COLO829 (cell line): ENCODE results near the gene LRRC52.
A peak's percentile ranks its signal among the peaks of the same experiment; 100 is the strongest.

Source experiments
- DNase-seq: peaks from one replicate; pipeline ENCODE4 v3.0.0; 2012; ENCODE audit warnings: low spot score

LRRC52 gene

GRCh38 chr1:165537356-165538109 is 6.3 kb upstream of the LRRC52 start:
- no peak for DNase-seq

DNA sequence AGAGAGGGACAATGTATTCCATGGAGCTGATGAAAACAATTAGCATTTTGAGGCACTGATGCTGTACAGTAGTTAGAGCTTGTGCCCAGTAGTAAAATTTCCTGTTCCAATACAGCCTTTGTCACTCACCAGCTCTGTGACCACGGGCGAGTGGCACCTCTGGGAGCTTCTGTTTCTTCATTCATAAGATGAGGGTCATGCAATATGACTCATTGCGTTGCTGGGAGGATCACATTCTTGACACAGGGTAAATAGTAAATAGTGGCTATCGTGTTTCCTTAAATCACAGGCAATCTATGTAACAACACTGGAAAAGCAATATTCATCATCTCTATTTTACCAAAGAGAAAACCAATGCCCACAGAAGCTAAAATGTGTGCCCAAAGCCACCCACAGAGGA is 4.5 kb upstream of the LRRC52 start:
- DNase-seq: peak; percentile 86

- DNase-seq: peak; percentile 84
Observed at GRCh38 chr1:165539908-165540307, 3.9 kb upstream of the LRRC52 start.

GRCh38 chr1:165542015-165542631 is 1.7 kb upstream of the LRRC52 start:
- no peak for DNase-seq

- DNase-seq: no peak
Observed at GRCh38 chr1:165542647-165543046, 1.2 kb upstream of the LRRC52 start.

DNA sequence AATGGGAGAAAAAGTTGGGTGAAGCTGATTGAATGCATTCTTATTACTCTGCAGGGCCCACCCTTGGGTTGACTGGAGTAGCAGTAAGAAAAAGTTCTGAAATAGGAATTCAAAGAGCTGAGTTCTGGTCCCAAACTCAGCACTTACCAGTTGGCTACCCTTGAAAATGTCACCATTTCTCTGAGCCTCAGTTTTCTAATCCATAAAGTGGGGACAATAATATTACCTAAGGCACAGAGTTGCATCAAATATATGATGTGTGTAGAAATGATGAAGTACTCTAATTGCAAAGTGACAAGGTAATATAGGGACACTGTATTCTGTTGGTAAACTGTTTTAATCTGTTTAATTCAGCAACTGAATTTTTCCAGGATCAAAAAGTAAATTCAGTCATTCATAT is 1.2 kb downstream of the LRRC52 start:
- no peak for DNase-seq

DNA sequence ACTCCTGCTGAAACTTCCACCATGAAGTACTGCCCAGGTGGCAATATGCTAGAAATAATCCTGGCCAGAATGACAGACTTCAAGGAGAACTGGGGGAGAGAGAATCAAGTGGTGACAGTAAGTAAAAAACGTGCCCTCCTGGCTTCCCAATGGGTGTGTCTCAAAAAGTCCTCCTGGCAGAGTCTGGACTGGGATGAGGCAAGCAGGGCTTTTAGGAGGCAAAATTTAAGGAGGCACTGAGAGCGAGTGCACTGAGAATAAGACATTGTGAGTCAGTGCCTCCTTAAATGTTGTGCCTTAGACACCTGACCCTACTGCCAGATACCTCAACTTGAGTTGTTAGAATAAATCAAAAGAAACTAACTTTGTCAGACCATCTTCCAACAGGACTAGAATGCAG is 2.2 kb downstream of the LRRC52 start:
- DNase-seq: no peak

DNA sequence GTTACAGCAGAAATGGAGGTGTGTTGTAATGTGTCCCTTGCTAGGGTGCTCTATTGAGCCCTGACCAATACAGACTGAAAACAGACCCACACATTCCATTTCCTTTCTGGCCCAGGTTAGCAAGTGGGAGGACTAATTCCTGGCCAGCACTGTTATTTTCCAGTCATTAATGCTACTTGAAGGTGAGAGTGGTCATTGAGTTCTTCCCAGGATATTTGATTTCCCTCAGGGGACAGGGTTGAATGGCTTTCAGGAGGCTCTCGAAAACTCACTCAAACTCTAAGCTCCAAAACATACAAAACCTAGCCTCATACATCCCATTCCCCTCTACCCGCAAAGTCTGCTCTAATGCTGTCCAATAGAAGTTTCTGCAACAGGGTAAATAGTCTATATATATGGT is 6.2 kb downstream of the LRRC52 start:
- DNase-seq: no peak

DNA sequence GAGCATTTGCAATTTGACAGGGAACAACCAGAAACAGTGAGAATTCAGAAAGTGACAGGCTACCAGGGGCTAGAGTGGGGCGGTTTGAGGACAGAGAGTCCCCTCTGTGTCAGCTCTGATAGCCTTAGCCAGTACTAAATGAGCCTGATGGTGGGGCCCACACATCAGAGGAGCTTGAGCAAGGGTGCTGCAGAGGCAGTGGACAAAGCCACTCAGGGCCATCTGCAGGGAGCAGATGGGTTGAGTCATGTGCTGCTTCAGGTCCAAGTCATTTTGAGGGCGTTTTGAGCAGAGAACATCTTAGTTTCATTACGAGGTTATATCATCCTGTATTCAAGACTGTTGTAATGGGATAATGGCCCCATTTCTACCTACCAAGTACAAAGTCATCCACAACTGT is 7.7 kb downstream of the LRRC52 start:
- no peak for DNase-seq

DNA sequence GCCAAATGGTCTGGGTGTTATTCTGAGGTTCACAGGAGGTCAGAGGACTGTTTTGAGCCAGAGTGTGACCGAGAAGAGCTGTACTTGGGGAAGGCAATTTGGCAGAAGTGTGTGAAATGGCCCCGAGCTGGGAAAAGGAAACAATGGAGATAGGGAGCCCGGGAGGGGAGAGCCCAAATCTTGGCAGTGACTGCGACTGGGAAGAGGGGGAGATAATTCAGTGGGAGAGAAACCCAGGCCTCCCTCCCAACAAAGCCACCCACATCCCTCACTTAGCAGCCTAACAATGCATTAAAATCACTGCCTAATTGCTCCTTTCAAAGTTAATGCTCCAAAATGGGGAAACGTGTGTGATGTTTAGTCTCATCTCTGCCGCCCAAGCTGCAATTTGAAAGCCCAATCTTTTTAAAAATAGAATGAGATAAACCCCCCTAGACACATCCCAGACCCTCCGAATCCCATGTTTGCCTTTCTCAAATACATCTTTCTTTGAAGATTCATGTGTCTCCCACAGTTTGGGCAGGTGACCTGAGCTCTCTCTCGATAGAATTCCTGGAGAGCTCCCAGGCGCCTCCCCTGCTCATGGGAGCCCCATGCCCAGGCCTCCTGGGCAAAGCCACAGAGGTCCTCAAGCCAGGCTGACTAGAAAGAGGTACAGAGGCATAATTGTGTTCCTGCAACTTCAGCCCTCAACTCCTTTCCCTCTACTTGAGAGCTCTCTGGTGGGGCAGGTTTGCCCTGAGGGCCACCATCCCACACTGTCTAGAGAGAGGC is 17.3 kb downstream of the LRRC52 start:
- DNase-seq: no peak

DNA sequence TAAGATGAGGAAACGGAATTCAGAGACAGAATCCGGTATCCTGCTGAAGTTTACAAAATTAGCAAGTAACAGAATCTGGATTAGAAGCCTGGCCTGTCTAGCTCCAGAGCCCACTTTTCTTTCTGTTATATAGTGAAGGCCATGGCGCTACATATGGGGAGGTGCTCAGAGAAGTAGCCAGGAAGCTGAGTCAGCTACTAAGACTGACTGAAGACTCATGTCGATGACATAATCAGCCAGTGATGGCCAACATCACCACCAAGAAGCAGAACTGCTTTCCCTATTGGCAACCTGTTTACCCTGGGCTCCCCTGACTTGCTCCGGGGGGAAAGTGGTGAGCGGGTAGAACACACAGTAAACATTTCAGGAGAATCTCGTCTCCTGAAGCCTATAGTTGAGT is 18.8 kb downstream of the LRRC52 start:
- DNase-seq: no peak

GRCh38 chr1:165563551-165563950 is 19.8 kb downstream of the LRRC52 start:
- DNase-seq: no peak

- no peak for DNase-seq
Observed at GRCh38 chr1:165564561-165564960, 20.8 kb downstream of the LRRC52 start.

GRCh38 chr1:165565751-165566490 is 22.1 kb downstream of the LRRC52 start:
- DNase-seq: no peak

GRCh38 chr1:165570078-165570477 is 26.3 kb downstream of the LRRC52 start:
- no peak for DNase-seq

- DNase-seq: no peak
Observed at GRCh38 chr1:165573787-165574186, 30.0 kb downstream of the LRRC52 start.

GRCh38 chr1:165574295-165574694 is 30.5 kb downstream of the LRRC52 start:
- no peak for DNase-seq

GRCh38 chr1:165575468-165576099 is 31.8 kb downstream of the LRRC52 start:
- peak; percentile 48 for DNase-seq

DNA sequence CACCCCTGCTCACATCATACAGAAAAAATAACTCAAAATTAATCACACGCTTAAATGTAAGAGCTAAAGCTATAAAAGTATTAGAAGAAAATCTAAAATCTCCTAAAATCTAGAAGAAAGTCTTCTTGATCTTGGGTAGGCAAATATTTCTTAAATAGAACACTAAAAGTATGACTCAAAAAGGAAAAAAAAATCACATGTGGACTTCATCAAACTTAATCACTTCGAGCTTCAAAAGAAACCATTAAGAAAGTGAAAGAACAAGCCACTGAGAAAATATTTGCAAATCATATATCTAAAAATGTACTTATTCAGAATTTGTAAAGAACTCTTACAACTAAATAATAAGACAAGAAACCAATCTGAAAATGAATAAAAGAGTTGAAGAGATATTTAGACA is 32.7 kb downstream of the LRRC52 start:
- no peak for DNase-seq

- DNase-seq: no peak
Observed at GRCh38 chr1:165577707-165578106, 33.9 kb downstream of the LRRC52 start.

- DNase-seq: no peak
Observed at GRCh38 chr1:165580931-165581871, 37.4 kb downstream of the LRRC52 start.
